Germinal center (tissue), 1 donor: Measurements from ENCODE around the gene ST6GALNAC4.
A peak's percentile ranks its signal among the peaks of the same experiment; 100 is the strongest.

Source experiments
- DNase-seq: peaks from one replicate; pipeline ENCODE4 v3.0.0; 2012; ENCODE audit warnings: mixed read lengths, low spot score

ST6GALNAC4 gene, protein sequence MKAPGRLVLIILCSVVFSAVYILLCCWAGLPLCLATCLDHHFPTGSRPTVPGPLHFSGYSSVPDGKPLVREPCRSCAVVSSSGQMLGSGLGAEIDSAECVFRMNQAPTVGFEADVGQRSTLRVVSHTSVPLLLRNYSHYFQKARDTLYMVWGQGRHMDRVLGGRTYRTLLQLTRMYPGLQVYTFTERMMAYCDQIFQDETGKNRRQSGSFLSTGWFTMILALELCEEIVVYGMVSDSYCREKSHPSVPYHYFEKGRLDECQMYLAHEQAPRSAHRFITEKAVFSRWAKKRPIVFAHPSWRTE

DNA sequence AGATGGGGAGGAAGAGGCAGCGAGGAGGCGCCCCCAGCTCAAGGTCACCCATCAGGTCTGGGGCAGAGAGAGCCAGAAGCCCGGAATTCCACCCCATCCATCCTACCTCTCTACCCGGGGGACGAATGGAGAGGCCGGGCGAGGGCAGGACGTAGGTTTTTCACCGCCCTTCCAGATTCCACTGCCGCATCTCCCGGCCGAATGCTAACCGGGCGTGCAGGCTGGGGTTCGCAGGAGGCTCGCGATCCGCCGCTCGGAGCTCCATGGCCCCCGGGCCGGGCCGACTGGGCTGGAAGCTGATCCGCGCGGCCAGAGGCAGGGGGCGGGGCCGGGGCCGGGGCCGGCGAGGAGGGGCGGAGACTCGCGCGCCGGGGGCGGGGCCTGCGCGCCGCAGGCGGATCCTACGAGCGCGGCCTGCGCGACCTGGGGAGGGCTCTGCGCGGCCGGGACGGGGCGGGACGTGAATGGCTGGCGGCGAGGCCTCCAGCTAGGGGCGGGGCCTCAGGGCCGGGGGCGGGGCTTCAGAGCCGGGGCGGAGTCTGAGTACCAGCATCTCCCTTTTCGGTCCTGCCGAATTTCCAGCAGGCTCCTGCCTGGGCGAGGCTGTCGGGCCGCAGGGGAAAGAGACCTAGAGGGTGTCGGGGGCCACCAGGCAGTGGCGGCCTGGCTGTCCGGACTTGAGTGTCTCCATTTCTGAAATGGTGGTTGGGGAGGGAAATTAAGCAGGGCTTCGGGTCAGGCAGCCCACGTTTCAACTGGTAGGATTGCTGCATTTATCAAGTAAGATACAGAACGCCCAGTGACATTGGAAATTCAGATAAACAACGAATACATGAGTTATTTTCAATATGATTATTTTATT is at the start of gene ST6GALNAC4:
Gene ST6GALNAC4, minus strand, starts transcription at position 322 of the 862 bp plus-strand sequence. CDS start 622 bp downstream, outside the sequence.
- DNase-seq: peak; percentile 97

GRCh38 chr9:127965953-127966352 is 49.1 kb upstream of the ST6GALNAC4 start:
- DNase-seq: no peak

GRCh38 chr9:127963359-127964064 is 46.7 kb upstream of the ST6GALNAC4 start:
- no peak for DNase-seq

DNA sequence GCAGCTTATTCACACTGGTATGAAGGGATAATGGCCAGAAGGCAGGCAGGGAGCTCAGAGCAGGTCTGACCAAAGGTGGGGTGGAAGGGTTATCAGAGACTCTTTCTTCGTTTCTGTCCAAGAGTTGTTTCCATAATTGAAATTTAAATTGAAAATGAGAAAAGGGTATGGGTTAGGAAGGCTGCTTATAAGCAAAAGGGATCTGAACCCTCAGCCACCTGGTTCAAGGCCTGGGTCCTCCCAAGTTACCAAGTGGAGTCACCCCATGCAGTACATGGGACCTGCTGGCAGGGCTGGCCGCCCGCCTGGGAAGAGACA is 46.2 kb upstream of the ST6GALNAC4 start:
- no peak for DNase-seq

DNA sequence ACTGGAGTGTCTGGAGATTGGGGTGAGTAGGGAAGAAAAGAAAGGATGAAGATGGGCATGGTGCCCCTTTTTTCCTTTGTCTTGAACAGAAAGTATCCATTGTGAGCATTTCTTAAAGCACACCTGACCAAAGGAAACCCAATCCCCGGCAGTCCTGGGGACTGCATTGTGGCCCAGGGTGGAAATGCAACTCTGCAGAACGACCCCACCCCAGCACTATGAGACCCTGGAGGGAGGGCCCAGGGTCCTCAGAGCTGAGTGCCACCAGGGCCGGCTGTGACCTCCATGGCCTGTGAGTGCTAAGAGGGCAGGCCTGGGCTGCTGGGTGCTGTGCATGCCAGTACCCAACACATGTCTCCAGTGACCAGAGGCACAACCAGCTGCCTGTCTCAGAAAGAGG is 45.4 kb upstream of the ST6GALNAC4 start:
- no peak for DNase-seq

- no peak for DNase-seq
Measured at GRCh38 chr9:127961613-127962155, 44.8 kb upstream of the ST6GALNAC4 start.

DNA sequence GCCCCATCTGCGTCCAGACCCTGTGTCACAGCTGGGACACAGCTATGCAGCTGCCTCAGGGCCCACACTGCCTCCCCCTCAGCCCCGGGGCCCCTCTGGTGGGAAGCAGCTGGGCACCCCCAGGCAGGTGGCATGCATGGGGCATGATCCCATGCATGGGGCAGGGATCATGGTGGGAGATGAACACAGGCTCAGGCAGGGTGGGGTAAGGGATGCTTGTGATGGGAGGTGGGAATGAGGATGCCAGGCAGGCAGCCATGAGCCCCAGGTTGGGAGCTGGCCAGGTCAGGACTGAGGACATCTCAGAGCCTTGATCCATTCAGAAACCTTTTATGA is 44.3 kb upstream of the ST6GALNAC4 start:
- no peak for DNase-seq

- DNase-seq: no peak
Measured at GRCh38 chr9:127960410-127961154, 43.7 kb upstream of the ST6GALNAC4 start.

DNA sequence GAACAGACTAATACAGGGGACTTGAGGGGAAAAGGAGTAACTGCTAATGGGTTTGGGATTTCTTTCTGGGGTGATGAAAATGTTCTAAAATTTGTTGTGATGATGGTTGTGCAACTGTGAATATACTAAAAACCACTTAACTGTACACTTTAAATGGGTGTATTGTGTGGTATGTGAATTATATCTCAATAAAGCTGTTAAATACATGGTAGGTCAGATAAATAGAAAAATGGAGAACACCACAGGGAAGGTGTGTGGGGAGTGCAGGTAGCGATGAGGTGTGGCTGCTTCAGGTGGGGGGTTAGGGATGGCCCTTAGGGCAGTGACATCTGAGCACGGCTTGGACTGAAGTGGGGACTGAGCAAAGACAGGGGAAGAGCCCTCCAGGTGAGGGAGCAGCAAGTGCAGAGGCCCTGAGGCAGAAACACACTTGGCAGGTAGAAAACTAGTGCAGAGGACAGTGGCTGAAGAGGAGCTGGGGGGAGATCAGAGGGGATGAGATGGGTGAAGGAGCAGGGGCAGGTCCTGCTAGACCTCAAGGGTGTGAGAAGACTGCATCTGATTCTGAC is 43.1 kb upstream of the ST6GALNAC4 start:
- no peak for DNase-seq

- DNase-seq: no peak
Measured at GRCh38 chr9:127959398-127959797, 42.6 kb upstream of the ST6GALNAC4 start.

- no peak for DNase-seq
Measured at GRCh38 chr9:127958728-127959127, 41.9 kb upstream of the ST6GALNAC4 start.

DNA sequence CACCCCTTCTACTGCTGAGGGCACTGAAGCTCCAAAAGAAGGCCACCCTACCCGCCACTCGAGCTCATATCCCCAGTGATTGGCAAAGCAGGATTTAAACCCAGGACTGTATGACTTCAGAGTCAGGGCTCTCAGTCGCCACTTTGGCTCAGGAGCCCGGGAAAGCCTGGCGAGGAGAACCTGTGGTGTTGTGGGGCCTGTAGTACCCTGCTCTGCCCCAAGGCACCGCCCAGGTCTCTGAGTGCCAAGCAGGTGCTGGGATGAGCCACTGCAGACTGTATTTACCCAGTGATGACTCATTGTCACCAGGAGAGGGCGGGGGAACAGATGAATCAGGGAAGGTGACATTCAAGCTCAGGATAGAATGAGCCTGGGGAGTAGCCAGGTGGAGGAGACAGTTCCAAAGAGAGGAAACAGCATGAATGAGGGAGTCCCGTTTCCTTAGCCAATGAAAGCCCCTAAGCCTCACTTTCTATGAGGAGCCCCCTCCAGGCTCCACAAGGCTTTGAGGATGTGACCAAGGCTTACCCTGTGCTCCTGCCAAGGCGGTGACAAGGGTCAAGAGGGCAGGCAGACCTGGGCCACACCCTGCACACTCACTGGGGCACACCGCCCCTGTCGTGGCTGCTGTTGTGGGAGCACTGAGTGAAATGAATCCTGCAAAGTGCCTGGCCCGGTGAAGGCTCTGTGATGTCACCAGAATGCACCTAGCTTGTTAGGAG is 38.6 kb upstream of the ST6GALNAC4 start:
- peak; percentile 78 for DNase-seq

DNA sequence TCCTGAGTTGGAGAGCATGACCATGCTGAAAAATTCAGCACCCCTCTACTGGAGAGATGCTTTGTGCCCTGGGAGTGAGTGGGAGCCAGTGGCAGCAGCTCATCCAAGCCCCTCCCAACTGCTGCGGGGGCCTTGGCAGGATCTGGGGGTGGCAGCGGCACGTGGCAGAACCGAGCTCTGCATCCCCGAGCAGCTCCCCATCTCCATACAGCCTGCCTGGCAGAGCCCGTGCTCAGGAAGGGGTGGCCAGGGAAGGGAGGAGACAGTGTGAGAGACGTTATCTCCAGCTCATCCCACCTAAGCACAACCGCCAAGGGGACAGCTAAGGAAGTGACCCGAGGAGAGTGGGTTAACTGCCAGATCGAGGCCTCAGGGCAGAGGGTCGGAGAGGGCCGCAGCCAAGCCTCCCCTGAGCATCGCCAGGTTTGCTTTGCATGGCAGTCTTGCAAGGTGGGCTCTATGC is 38.0 kb upstream of the ST6GALNAC4 start:
- no peak for DNase-seq

- no peak for DNase-seq
Measured at GRCh38 chr9:127953768-127954505, 37.1 kb upstream of the ST6GALNAC4 start.

GRCh38 chr9:127953154-127953553 is 36.3 kb upstream of the ST6GALNAC4 start:
- DNase-seq: no peak

DNA sequence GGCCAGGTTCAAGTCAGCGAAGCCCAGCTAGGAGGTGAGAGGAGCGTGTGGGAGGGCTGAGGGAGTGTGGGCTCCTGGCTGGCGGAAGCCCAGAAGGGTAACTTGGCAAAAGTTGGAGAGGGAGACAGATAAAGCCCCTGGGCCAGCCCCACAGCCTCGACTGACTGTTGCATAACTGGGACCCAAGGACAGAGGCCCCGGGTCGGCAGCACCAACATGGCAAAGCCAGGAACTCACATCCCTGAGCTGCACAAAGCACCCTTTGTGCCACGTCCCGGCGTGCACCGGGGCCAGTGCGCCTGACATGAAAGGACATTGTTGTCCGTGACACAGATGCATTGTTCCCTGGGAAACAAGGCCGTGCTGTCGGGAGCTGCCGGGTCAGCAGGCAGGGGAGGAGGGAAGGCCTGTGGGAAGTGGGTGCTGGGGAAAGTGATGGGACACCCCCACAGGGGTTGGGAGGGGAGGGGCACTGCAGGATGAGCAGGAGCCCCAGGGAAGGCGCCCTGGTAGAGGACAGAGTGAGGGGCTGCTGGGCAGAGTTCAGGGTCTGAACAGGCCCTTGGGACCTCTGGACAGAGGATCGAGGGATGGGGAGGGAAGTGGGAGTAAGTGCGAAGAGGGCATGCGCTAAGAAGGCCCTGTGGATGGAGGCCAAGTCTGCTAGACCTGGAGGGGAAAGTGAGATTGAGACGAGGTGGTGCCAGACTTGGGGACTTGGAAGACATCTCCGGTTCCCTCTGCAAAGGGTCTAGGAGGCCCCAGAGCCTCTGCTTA is 33.9 kb upstream of the ST6GALNAC4 start:
- no peak for DNase-seq

DNA sequence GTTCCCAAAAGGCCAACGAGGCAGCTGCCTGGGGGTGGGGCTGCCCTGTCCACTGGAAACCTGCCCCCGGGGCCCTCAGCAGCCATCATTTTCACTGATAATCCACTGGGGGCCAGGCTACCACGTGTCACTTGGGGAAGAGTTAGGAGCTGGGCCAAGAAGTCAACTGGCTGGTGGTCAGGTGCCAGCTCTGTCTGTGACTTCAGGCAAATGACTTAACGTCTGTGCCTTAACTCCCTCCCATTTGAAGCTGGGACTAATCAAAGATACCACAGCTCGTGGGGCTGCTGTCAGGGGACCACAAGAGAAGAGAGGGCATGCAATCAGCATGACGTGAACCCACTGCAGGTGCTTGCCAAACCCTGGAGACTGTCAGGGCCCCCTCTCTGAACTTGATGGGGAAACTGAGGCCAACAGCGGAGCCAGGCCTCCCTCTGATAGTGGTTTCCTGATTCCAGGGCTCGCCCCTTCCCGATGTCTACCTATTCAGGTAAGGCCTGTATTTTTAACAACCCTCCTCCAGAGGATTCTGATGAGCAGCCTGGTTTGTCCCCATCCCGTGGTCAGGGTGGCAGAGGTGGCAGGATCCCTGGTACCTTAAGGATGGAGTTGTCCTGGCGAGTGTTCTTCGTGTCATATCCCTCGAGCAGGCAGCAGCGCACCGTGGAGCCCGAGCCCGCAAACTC is 33.1 kb upstream of the ST6GALNAC4 start:
- DNase-seq: no peak

- no peak for DNase-seq
Measured at GRCh38 chr9:127947841-127948710, 31.2 kb upstream of the ST6GALNAC4 start.
